GM12873 (cell line): ENCODE results near the gene MAP4K4.

Experiments
- TF ChIP-seq, protein P1 (sequence below): IDR thresholded peaks from 2 replicates; pipeline ENCODE4 v1.5.1; 2012; ENCODE audit warnings: low read depth, mild to moderate bottlenecking, moderate library complexity, low read length, control low read depth; ENCODE audit not compliant: insufficient read depth; ENCODE audit errors: missing control alignments

MAP4K4 gene

DNA sequence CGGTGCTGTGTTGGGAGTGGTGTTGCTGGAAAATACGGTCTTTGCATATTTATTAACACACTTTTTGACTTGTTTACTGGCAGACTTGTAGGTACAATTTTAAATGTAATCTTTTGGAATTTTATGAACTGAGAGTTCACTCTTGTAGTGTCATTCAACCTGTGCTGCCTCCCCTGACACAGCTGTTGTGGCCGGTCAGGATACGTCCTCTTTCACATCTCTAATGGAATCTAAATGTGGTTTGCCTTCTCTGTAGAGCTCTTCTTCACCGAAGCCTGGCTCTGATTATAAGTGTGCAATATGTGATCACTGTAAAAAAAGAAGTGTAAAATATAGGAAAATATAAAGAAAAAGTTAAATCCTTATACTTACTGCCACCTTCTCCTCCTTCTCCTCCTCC, 94.7 kb downstream of the MAP4K4 start:
- TF ChIP-seq, protein P1, sequence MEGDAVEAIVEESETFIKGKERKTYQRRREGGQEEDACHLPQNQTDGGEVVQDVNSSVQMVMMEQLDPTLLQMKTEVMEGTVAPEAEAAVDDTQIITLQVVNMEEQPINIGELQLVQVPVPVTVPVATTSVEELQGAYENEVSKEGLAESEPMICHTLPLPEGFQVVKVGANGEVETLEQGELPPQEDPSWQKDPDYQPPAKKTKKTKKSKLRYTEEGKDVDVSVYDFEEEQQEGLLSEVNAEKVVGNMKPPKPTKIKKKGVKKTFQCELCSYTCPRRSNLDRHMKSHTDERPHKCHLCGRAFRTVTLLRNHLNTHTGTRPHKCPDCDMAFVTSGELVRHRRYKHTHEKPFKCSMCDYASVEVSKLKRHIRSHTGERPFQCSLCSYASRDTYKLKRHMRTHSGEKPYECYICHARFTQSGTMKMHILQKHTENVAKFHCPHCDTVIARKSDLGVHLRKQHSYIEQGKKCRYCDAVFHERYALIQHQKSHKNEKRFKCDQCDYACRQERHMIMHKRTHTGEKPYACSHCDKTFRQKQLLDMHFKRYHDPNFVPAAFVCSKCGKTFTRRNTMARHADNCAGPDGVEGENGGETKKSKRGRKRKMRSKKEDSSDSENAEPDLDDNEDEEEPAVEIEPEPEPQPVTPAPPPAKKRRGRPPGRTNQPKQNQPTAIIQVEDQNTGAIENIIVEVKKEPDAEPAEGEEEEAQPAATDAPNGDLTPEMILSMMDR: no peak

DNA sequence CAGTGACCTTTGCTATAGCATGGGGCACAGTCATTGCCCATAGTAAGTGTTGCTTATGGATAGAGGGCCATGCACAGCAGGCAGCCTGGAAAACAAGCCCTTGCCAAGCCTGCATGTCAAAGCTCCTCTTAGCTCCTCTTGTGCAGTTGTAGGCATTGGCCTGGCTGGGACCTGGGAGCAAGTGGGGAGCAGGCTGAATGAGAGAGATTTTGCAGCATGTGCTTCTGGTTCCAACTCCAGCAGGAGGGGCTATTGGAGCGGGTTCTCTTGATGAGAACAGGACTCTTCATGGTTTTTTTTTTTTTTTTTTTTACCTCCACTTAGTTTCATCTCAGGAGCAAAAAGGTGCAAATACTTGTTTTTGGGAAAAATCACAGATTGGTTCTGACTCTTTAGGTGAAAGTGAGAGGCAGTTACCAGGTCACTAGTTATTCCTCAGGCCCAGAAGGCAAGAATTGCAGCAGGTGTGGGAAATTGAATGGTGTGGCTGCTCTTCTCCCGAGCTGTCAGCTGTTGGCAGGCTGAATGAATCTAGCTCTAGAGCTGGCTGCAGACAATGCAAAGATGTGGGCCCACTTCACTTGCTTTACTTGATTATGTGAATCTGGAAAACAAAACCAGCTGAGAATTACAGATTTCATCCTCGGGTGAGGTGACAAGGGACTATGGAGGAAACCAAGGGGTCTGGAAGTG, 95.9 kb downstream of the MAP4K4 start:
- TF ChIP-seq, protein P1: no peak

DNA sequence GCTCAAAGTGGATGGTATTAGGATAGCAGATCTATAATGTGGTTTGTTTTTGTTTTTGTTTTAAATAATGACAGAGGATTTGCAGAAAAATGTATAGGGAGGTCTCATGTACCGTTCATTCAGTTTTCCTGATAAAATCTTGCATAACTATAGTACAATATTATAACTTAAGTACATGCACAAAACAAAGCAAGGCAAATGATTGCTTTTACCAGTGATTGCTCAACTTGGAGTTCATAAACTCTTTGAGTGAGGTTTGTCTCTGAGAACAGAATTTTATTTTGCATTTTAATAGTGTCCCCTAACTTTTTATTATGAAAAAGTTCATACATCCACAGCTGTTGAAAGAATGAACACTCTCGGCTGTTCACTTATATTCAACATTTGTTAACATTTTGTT, 96.6 kb downstream of the MAP4K4 start:
- TF ChIP-seq, protein P1: no peak

DNA sequence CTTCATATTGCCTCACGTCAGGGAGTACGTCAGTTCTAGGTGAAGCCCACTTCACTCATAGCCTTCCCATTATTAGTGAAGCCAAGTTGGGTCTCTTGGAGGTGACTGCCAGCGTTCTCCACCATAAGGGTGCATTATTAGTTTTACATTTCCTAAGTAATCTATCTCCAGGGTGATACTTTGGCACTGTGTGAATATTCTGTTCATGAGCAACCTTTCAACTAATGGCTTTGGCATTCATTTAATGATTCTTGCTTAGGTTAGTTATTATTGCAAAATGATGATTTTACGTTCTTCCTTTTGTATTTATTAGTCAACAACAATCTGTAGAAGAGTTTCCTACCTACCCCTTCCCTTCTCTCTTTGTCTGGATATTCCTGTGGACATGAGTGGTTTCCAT, 97.5 kb downstream of the MAP4K4 start:
- TF ChIP-seq, protein P1: no peak

DNA sequence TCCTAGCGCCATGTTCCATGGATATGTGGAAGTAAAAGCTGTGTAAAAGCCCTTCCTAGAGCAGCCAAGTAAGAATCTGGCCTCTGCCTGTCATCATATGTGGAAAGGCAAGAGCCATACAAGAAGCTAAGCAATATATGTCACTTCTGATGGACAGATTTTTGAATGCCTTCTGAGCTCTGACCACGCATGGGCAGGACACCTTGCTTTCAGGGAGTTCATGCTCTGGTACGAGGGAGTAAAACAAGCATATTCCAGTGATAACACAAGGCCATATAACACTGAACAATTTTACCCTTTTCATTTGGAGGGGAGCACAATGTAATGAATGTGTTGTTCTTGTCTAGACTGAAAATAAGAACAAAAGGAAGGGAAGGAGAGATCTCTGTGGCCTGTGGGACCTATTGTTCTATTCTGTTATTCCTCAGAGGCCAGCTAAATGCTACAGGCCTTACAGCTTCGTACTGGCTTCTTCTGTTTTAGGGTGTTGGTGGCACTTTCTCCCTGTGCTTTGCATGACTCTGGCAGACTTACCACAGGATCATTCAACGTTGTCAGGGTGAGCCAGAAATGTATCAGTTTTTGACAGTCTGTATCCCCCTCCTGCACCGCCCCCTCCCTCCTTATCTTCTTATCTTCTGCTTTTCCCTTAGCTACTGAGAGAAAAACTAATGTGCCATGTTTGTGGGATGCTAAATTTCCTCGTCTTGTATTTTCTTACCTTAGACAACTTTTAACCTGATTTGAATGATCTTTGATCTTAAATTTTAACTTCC, 99.5 kb downstream of the MAP4K4 start:
- TF ChIP-seq, protein P1: no peak

DNA sequence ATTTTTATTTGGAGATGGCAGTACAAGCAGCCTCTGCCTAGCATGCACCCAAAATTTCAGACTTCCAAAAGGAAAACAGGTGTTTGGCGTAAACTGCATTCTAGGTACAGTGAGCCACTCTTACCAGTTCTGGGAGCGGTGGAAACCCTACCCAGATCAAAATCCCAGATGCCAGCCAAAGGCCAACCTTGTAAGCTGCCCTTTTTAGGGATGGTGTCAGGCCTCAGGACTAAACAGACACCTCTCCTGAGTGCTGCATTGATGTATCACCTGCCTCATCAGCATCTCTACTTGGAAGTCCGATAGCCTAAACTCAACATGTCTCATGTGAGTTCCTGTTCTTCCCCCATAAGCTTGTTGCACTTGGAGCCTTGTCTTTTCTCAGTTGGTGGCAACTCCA, 104.0 kb downstream of the MAP4K4 start:
- TF ChIP-seq, protein P1: no peak

DNA sequence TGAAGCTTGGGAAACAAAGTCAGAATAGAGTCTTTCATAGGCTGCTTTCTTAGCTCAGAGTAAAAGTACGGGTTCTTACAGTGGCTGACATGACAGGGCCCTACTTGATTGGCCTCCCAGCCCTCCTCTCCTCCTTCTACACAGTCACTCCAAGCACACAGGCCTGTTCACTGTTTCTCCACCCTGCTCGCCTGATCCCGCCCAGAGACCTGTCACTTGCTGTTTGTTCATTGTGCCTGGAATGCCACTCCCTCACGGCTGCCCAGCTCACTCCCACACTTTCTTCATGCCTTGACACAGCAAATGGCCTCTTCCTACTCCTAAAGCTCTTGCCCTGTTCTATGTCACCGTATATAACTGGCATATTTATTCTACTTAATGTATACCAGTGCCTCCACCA, 104.8 kb downstream of the MAP4K4 start:
- TF ChIP-seq, protein P1: no peak
